G401.6 (cell line): Measurements from ENCODE around the gene ZFHX3.

Source experiments
- FAIRE-seq: peaks from 2 replicates; lab custom pipeline; 2012; peaks lifted over from hg19 to GRCh38; lab: Jason Lieb, UNC

The ZFHX3 gene

DNA sequence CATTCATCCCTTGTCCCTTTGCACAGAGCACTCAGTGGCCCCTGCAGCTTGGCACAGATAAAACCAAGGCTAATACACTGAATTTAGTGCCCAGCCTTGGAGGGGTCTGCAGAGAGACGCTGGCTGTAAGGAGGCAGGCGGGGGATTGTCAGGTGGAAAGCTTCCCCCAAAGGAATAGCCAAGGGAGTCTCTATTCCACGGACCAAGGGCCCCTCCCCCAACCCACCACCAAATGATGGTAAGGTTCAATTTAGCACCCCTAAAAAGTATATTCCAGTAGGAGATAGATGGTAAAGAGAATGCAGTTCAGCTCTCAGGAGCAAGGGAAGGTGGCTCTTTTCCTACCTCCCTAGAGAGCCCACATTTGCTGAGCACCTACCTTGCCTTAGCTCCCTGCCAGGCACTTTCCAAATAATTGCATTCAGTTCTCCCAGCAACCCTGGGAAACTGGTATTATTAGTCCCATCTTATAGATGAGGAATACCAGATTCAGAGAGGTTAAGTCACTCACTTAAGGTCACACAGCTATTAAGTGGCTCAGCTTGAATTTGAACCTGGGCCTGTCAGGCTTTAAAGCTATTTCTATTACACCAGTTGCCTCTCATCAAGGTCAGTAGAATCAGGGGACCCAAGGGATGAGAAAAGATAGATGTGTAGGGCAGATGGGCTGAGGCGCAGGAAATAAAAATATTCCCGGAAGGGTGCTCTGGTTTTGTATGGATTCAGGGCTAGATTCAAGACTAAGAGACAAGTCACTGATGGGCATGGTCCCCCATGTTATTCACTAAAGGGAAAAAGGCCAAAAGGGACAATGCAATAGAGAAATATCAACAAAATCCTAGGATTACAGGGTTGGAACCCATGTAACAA is 20.0 kb upstream of the ZFHX3 start:
- no peak for FAIRE-seq

DNA sequence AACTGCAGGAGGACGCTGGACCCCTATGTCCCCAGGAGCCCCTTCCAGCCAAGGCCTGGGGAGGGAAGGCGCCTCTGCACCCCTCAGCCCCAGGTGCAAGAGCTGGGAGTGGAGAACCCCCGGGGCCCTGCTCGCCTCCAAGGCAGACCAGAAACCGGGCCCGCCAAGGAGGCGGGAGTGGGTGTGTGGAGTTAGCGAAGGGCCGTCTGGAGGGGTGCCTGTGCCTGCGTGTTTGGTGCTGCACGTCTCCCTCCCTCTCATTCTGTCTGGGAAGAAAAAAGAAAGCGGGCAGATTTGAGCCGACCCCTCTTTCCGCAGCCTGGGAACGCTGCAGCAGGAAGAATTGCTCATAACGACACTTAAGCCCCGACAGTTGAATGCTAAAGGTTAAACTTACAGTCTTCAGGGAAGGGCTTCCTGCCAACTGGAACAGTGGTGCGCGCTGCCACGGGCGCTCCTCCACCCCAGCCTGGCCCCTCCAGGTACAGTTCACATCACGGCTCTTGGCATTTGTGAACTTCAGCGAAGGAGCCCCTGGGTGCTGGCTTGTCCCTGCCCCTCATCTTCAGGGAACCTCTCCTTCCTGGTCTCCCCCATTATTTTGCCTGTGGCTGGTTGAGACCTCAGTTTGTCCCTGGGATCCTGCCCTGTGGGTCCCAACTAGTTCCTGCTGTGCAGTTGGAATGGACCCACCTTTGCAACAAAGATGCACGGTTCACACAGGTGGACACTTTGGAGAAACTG is 19.2 kb upstream of the ZFHX3 start:
- FAIRE-seq: no peak

DNA sequence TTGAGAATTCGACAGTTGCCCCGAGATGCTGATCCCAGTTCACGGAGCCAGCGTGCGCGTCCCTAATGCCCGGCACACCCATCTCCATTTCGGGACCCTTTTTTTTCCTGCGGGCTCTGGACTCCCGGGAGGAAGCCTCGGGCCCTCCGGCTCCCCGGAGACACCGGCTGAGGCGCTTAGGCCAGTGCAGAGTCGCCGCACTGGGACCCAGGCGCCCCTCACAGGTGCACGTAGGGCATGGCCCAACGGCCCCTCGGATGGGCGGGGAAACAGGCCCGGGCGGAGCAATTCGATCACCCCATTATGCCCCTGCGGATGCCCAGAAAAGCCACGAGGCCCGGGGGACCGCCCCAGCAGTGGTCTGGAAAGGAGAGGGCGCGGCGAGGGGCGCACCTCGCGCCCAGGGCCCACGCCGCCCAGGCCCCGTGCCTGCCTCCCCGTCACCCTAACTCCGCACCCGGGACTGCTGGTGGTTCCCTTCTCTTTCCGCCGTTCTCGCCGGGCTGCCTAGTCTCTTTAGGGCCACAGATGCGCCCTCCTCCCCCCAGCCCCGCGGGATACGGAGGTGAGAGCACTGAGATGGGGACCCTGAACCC is 18.5 kb upstream of the ZFHX3 start:
- FAIRE-seq: no peak

DNA sequence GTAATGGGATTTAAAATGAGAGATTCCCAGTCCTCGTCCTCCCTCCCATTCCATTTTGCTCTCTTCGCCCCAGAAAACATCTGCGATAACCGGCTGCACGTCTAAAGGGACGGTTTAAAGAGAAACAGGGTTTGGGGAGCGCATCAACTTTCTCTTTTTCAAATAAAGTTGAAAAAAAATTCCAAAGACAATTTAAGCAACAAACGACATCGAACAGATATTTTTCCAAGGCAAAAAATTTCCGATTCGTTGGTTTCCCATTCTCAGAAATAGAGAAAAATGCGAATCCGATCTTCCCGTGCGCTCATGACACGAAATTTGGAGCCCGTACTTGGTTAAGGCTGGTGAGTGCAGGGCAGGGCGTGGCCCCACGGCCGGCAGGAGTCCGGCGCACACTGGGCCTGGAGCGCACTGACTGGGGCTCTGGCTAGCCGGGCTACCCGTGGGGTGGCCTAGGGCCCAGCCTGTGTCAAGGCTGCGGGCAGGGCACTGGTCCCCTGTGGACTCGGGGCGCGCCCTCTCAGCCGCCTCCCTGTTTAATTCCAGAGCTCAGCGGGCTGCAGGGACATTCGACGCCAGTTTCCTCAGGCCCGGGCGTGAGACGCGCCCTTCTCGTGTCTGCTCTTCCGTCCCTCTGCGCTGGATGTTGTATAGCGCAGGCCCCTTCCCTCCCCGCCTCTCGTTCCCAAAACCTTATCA is 17.9 kb upstream of the ZFHX3 start:
- FAIRE-seq: no peak

DNA sequence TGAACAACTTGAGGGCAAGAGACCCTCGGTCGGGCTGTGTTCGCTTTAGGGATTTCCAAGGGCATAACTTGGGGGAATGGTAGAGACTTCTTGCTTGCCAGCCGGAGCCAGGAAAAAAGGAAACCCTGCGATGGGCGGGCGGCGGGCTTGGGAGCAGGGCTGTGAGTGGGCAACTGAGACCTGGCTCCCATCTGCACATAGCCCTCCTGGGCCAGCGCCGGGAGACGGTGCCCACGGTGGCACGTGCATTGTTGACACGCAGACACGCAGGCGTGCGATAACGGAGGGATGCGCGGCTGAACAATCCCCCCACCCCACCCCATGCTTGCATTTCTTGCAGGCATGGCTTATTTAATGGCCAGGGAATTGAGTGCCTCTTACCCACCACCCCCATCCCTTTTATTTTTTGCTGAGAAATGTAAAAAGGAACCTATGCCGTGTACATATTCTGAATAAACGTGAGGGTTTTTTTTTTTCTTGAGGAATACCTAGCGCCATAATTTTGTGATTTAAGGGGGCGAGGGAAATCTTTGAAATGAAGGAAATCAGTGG is 17.1 kb upstream of the ZFHX3 start:
- FAIRE-seq: no peak

DNA sequence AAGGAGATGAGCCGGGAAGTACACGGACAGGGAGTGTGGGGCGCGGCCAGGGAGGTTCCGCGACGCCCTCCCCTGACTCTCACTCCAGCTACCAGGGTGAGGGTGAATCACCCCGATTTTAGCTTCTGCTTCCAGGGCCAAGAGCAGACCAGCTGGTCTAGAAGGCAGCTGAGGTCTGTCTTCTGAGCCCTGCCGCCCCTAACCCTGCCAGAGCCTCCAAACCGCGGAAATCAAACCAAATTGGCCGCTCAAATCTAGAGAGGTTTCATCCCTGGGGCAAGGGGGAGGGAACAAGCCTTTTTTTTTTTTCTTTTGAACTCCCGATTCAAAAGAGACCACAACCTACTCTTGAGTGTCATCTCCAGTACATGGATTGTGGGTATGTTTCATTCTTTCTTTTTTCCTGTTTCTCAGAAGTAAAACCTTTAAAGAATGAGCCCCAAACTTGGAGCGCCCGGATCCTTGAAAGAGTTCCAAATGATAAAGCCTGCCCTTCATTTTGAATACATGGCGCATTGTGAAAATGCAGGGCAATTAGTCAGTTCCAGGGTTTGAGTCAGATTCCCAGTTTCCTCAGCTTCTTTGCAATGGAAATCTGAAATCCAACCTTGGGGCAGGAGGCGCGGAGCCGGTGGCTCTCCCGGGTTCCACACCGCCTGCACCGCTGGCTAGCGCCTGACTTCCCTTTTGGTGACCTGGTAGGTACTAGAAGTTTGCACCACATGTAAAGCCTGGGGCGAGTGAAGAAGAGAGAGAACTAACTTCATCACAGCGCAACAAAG is 16.5 kb upstream of the ZFHX3 start:
- FAIRE-seq: no peak

DNA sequence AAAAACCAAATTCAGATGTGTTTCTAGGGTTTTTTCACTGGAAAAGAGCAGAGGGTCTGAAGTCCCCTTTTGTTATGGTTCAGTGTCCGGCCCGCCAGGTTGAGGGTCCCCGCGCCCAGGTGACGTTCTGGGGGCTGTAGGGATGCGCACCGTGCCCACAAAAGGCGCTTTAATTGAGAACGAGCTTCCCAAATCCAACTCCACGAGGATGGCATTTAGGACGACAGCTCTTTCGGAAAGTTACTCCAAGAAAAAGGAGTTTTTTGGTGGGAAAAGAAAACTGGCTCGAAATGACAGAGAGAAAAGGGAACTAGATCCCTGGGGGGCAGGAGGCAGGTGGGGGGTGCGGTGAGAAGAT is 15.9 kb upstream of the ZFHX3 start:
- no peak for FAIRE-seq

DNA sequence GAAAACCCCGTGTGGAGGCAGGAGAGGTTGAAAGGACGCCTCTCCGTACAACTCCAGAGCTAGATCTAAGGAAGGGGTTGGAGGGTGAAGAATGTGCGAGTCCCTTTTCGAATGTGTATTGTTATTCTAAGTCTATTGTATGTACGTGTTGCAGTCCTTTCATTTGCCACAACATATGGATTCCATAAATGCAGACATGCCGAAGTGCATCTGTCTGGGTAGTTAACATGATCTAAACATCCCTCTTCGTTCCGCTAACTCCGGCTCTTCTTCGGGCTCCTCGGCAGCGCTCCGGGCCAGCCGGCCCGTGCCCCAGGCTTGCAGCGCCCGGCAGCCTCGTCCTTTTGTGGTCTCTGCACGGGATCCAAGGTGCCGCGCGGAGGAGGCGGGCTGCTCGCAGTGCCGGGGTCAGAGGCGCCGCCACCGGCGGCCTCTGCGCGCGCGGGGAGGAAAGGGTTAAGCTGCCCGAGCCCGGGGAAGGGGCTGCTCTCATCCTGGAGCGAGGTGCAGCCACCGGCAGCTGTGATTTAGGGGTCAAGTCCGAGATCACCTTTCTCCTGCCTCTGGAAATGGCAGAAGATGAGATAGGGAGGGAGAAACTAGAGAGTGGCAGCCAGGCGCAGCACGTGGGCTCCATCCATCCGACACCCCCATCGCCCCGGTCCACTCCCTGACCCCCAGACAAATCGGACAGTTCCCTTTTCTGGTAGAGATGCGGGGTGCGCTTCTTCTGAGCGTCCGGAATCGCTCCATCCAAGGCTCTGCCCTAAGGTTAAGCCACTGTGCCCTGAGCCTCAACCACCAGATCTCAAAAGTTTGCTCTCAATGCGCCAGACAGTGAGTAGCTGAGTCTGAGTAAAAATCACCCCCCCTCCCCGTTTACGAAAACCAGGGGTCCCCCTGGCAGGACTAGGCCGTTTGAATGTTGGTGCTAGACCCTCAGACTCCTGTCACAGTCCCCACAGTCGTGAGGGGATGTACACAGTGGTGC is 15.1 kb upstream of the ZFHX3 start:
- FAIRE-seq: no peak

DNA sequence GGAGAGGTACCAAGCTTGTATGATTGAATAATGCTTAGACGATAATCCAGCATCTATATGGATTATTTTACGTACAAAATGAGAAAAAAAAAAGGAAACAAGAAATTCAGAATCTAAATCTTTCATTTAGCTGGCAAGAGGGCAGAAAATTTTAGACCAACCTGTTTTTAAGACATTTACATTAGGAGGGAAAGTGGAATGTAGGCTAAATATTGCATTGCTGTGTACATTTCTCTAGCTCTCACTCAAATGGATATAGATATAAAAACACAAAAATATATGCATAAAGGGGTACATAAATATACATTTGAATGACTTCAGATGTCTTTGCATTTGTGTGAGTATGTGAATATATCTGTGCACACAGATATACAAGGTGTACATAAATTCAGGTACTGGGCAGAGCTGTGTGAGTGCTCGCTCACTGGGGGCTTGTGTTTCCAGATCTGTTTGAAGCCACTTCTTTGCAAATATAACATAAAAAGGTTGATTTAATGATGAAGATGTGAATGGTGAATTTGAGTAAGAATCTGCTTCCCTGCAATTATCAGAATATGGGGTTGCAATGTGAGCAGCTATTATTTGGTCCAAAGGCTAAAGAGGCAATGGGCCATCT is 14.2 kb upstream of the ZFHX3 start:
- FAIRE-seq: no peak

- FAIRE-seq: no peak
Observed at GRCh38 chr16:73060892-73061490, 13.1 kb upstream of the ZFHX3 start.

DNA sequence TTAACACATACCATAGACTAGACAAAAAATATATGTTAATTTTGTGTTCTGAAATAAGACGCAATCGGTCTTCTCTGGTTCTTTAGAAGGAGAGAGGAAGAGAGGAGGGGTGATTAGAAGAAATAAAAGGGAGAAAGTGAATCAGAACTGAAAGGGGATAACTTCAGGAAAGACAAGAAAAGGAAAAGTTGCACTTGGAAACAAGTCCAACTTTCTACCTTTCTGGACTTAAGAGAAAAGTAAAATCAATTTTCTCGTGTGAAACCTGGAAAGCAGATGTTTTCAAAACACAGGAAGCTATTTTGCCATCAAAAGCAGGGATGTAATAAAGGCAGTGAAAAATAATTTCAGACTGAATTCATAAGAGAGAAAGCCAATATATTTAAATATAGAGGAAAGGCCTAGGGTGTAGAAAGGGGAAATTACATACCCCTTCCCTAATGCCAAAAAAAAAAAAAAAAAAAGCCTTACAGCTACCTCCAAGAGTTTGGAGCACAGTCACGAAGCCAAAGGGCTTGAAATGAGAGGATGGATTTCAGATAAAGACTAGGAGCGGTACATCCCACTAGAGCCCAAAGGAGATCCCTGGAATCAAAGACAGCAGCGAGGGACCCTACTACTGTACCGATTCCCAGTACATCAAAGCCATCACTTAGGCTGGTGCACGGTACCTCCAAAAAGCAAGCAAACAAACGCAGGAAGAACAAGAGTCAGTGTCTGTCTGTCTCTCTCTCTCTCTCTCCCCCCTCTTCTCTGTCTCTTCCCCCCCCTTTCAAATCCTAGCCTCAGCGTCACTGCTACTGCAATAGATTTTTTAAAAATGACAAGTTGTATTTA is 12.1 kb upstream of the ZFHX3 start:
- no peak for FAIRE-seq

DNA sequence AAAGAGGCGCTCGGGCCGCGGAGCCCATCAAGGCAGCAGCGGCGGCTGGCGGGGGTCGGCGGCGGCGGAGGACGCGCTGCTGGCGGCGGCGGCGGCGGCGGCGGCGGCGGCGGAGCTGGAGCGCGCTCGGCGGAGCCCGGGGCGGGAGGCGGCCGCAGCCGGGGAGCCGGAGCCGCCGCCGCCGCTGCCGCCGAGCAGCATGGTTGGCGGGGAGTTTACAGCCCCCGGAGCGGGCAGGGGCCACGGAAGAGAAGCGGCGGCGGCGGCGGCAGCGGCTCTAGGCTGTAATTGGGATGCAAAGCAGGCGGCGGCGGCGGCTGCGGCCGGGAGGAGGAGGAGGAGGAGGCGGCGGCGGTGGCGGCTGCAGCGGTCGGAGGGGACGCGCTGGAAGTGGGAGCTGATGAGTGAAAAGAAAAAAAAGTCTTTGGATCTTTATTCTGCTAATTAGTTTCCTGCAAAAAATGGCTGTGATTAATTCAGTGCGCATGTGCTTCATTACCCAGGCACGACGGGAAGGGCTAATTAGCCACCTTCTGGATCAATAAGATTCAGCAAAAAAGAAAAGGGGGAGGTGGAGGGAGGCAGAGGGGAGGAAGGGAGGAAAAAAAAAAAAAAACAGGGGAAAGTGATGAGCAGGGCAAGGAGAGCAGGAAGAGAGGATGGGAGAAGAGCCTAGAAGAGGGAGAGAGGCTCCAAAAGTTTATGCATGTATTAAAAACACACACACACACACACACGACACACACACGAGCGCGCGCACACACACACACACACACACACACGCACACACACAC is 10.9 kb upstream of the ZFHX3 start:
- FAIRE-seq: peak; percentile 6

DNA sequence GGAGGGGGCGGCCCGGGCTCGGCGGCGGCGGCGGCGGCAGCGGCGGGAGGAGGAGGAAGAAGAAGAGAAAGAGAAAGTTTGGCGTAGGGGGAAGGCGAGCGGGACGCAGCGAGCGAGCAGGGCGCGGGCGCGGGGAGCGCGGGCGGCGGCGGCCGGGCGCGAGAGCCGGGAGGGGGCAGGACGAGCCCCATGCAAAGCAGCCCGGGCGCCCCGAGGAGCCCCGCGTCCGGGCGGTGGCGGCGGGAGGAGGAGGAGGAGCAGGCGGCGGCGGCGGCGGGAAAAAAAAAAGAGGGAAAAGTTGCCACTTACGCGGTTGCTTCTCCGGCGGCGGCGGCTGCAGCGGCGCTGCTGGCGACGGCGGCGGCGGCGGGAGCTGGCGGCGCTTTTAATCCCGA is 10.3 kb upstream of the ZFHX3 start:
- no peak for FAIRE-seq

DNA sequence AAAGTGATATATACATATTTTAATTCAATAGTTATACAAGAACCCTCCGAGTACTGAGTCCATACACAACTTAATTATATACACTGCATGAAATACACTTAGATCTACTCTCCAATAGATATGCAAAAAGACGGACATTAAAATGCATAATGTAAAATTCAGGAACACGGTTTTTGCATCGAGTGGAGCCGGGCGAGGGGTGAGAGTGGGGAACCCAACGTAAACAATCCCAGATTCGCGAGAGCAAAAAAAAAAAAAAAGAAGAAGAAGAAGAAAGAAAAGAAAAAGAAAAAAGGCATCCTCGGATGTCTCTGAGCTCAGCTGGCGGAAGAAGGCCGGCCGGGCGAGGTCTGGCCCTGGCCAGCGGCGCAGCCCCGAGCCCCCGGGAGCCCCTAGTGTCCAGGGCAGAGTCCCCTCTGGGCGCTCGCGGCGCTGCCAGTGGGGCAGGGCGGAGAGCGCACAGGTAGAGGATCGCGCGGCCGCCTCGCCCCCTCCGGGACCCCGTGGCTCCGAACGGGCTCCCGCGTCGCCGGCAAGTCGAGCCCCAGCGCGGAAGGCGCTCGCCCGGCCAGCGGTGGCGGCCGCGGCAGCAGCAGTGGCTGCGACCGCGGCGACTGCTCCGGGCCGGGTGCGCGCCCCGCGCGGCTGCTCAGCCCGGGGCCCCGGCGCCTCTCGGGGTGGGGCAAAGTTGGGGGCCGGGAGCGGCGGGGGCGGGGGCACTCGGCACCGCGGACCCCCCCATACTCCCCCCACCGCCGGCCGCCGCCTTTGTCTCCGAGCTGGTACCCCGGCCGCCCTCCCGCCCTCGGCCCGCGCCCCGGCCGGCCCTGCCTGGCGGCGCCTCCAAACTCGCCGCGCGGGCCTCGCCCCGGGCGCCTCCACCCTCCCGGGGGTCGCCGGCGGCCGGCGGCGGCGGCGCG is 9.6 kb upstream of the ZFHX3 start:
- FAIRE-seq: no peak

GRCh38 chr16:73056921-73057290 is 9.0 kb upstream of the ZFHX3 start:
- FAIRE-seq: no peak

GRCh38 chr16:73056448-73056847 is 8.5 kb upstream of the ZFHX3 start:
- no peak for FAIRE-seq
